CD4-positive, alpha-beta T cell (primary cell): ENCODE measurements around the gene PGD. TPM values are rescaled to one million over a fixed set of nuclear protein-coding genes. Genes with fewer than 3 reads are reported as not detected.

Source experiments
- ATAC-seq: fragments of 200-7000 bp; cut with Tn5 transposase; one replicate; pipeline ENCODE4 v1.10.0; 2022; ENCODE audit warnings: mild to moderate bottlenecking; ENCODE audit not compliant: poor library complexity
- CTCF ChIA-PET: fragments of 350-600 bp; sonication (Branson Sonifier 250); formaldehyde crosslinking; loops from one replicate; lab custom pipeline; 2021; ENCODE audit warnings: antibody characterized with exemption, inconsistent platforms; lab: Charles Lee
- POLR2A ChIA-PET: fragments of 350-600 bp; sonication (Branson Sonifier 250); formaldehyde crosslinking; loops from one replicate; lab custom pipeline; 2021; ENCODE audit warnings: antibody characterized with exemption, inconsistent platforms; lab: Charles Lee
- DNase-seq, 14 experiments: peaks; one replicate each; pipeline ENCODE4 v3.0.0-alpha.2; 2013 to 2020; ENCODE audit warnings: mixed read lengths in 2 of 14
- H3K27ac ChIP-seq, 2 donors: one replicate each; pipeline versions ENCODE4 v1.5.1 to v1.7.0; 2013; ENCODE audit warnings: low read length in 2 of 2, low read depth in 1 of 2, mild to moderate bottlenecking in 1 of 2
- H3K27me3 ChIP-seq, 2 experiments: 1 replicate in 1 of 2; 2 replicates in 1 of 2; pipeline versions ENCODE4 v1.6.1 to v1.7.0; 2013; ENCODE audit warnings: low read length in 2 of 2, control low read depth in 1 of 2, mild to moderate bottlenecking in 1 of 2, moderate library complexity in 1 of 2; ENCODE audit not compliant: insufficient read depth in 2 of 2, control insufficient read depth in 1 of 2
- H3K36me3 ChIP-seq: one replicate; pipeline ENCODE4 v1.6.1; 2013; ENCODE audit warnings: low read length, control low read depth; ENCODE audit not compliant: insufficient read depth
- H3K4me1 ChIP-seq: one replicate; pipeline ENCODE4 v1.6.1; 2013; ENCODE audit warnings: low read length, control low read depth; ENCODE audit not compliant: insufficient read depth
- H3K4me3 ChIP-seq: one replicate; pipeline ENCODE4 v1.5.1; 2013; ENCODE audit warnings: mild to moderate bottlenecking, low read length, moderate library complexity
- H3K9me3 ChIP-seq, 2 experiments: 1 replicate in 1 of 2; 2 replicates in 1 of 2; pipeline versions ENCODE4 v1.6.1 to v1.7.0; 2013; ENCODE audit warnings: low read length in 2 of 2, mild to moderate bottlenecking in 2 of 2, control low read depth in 1 of 2, moderate library complexity in 1 of 2; ENCODE audit not compliant: control insufficient read depth in 1 of 2, insufficient read depth in 1 of 2
- H3K27ac Mint-ChIP-seq: one replicate; pipeline ENCODE4 v1.8.0; 2020; ENCODE audit warnings: mixed read lengths
- H3K27me3 Mint-ChIP-seq: one replicate; pipeline ENCODE4 v1.8.0; 2021; ENCODE audit warnings: mixed read lengths
- H3K36me3 Mint-ChIP-seq: one replicate; pipeline ENCODE4 v1.8.0; 2021; ENCODE audit warnings: low read depth, mixed read lengths
- H3K4me1 Mint-ChIP-seq: one replicate; pipeline ENCODE4 v1.8.0; 2021; ENCODE audit warnings: low read depth, mixed read lengths
- H3K4me3 Mint-ChIP-seq: one replicate; pipeline ENCODE4 v1.8.0; 2020; ENCODE audit warnings: mild to moderate bottlenecking, mixed read lengths
- H3K9me3 Mint-ChIP-seq: one replicate; pipeline ENCODE4 v1.8.0; 2020; ENCODE audit warnings: mixed read lengths
- intact Hi-C, 2 experiments: fragments of 100-400 bp; cut with DNase I in 1 of 2; cut with micrococcal nuclease in 1 of 2; formaldehyde crosslinking; loops; one replicate each; pipeline versions ENCODE4 v1.15.1 to v1.9.0; 2023 to 2025; cut with DNase I, micrococcal nuclease
- total RNA-seq, 174 experiments: library from RNA in 2 of 174; stranded (reverse) in 2 of 174; gene quantifications; one replicate each; pipeline ENCODE4 v1.2.3 and lab custom pipeline; 2021 to 2026
- TF ChIP-seq, protein P1 (sequence below): fragments of 200-600 bp; IDR thresholded peaks from one replicate; pipeline ENCODE4 v1.8.0; 2022; ENCODE audit warnings: antibody characterized with exemption, mild to moderate bottlenecking

PGD gene
- total RNA-seq, 2 experiments from 2014 or later, result 16.7 to 17.4 TPM

DNA sequence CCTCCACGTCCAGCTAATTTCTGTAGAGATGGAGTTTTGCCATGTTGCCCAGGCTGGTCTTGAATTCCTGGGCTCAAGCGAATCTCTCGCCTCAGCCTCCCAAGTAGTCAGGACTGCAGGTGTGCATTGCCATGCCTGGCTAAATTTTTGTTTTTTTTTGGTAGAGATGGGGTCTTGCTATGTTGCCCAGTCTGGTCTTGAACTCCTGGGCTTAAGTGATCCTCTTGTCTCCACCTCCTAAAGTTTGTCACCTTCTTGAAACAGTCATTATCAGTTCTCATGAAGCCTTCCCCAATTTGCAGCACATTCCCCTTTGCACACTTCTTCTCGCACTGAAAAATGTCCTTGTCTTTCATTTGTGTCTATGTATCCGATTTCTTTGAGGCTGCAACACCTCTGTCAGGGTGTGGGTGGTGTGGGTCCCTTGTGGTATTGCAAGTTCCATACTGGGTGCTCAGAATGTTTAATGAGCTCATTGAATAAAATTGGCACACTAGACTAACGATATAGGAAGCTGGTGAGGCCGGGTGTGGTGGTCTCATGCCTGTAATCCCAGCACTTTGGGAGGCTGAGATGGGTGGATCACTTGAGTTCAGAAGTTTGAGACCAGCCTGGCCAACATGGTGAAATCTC lies 48.0 kb downstream of the PGD start:
- ChIA-PET POLR2A (no interaction called here), CTCF (interaction anchor here (0.5 kb wide), 1 partner anchor 932 kb away, joined by 3 read pairs; no protein-coding TSS in a partner anchor)
- no peak overlapping the region for H3K27ac Mint-ChIP-seq
- intact Hi-C loops, result no loop called here
- H3K4me1 ChIP-seq, result no peaks in the 10 kb centered on the region
- no peaks in the 10 kb centered on the region for H3K9me3 ChIP-seq
- no peaks in the 10 kb centered on the region for H3K27me3 ChIP-seq
- H3K9me3 Mint-ChIP-seq, result no peaks in the 10 kb centered on the region
- peak in 1 of 14 experiments; percentile 16 for DNase-seq
- H3K4me3 ChIP-seq, result no peak overlapping the region
- TF ChIP-seq, protein P1, sequence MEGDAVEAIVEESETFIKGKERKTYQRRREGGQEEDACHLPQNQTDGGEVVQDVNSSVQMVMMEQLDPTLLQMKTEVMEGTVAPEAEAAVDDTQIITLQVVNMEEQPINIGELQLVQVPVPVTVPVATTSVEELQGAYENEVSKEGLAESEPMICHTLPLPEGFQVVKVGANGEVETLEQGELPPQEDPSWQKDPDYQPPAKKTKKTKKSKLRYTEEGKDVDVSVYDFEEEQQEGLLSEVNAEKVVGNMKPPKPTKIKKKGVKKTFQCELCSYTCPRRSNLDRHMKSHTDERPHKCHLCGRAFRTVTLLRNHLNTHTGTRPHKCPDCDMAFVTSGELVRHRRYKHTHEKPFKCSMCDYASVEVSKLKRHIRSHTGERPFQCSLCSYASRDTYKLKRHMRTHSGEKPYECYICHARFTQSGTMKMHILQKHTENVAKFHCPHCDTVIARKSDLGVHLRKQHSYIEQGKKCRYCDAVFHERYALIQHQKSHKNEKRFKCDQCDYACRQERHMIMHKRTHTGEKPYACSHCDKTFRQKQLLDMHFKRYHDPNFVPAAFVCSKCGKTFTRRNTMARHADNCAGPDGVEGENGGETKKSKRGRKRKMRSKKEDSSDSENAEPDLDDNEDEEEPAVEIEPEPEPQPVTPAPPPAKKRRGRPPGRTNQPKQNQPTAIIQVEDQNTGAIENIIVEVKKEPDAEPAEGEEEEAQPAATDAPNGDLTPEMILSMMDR, result no peak
- H3K4me3 Mint-ChIP-seq, result no peak overlapping the region
- no peaks in the 10 kb centered on the region for H3K4me1 Mint-ChIP-seq
- no peak overlapping the region for H3K27ac ChIP-seq
- no peaks in the 10 kb centered on the region for H3K36me3 ChIP-seq
- ATAC-seq, result no peak
- H3K36me3 Mint-ChIP-seq, result no peaks in the 10 kb centered on the region
- H3K27me3 Mint-ChIP-seq, result no peaks in the 10 kb centered on the region

DNA sequence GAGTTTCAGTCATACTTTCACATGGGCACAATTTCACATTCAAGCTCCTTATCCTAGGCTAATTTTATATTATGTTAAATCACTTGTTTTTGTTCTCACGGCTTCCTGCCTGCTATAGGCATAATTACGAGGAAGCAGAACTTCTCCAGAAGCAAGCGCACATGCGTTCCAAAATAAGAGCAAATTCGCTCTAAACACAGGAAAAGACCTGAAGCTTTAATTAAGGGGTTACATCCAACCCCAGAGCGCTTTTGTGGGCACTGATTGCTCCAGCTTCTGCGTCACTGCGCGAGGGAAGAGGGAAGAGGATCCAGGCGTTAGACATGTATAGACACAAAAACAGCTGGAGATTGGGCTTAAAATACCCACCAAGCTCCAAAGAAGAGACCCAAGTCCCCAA lies 50.9 kb downstream of the PGD start, which contains the start of gene CORT:
CORT (plus strand) TSS at position 281 of the 400 bp plus-strand sequence. CDS start 193 bp downstream, outside the sequence.
- Histone ChIP-seq H3K9me3 (peaks cover 0 to 5% of the 10 kb centered on the region in 2 experiments), H3K4me3 (no peak within 1 kb of the TSS), H3K36me3 (no peaks in the 10 kb centered on the region), H3K27ac (no peak within 1 kb of the TSS), H3K4me1 (no peaks in the 10 kb centered on the region), H3K27me3 (no peaks in the 10 kb centered on the region)
- CTCF ChIA-PET, result no interaction called here
- no peak for DNase-seq
- H3K27ac Mint-ChIP-seq, result no peak within 1 kb of the TSS
- TF ChIP-seq, protein P1, result no peak
- H3K4me3 Mint-ChIP-seq, result no peak within 1 kb of the TSS
- POLR2A ChIA-PET, result no interaction called here
- H3K9me3 Mint-ChIP-seq, result no peaks in the 10 kb centered on the region
- H3K36me3 Mint-ChIP-seq, result no peaks in the 10 kb centered on the region
- intact Hi-C loops, result no loop called here
- no peak for ATAC-seq
- no peaks in the 10 kb centered on the region for H3K27me3 Mint-ChIP-seq
- no peaks in the 10 kb centered on the region for H3K4me1 Mint-ChIP-seq

DNA sequence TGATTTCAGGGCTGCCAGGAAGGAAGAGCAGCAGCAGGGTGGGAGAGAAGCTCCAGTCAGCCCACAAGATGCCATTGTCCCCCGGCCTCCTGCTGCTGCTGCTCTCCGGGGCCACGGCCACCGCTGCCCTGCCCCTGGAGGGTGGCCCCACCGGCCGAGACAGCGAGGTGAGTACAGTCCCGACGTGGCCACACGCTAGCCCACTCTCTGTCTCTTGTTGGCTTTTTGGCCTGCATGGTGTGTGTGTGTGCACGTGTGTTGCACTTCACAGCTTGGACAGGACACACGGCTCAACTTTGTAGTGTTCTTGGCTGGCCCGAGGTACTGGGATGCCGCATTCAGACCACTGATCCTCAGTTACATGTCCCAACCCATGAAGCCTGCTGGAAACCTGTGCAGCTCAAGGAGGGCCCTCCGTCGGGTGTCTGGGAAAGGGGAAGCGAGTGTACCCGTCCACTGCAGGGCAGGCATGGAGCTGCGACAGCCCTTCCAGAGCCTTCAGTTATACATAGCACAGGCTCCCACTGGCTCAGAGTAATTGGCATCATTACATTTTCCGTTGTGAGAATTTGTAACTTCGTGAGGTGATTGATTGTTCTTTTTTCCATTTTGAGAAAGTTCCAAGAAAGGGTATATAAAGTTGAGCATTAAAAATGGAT lies 51.4 kb downstream of the PGD start:
- no peaks in the 10 kb centered on the region for H3K4me1 Mint-ChIP-seq
- no peak for DNase-seq
- Histone ChIP-seq H3K9me3 (peaks cover 0 to 10% of the 10 kb centered on the region in 2 experiments), H3K4me3 (no peak overlapping the region), H3K27ac (no peak overlapping the region), H3K27me3 (no peaks in the 10 kb centered on the region), H3K4me1 (no peaks in the 10 kb centered on the region), H3K36me3 (no peaks in the 10 kb centered on the region)
- no peak for ATAC-seq
- H3K4me3 Mint-ChIP-seq, result no peak overlapping the region
- intact Hi-C loops, result no loop called here
- POLR2A ChIA-PET, result interaction anchor here (1.5 kb wide), 1 partner anchor 20 kb away, joined by 3 read pairs; the partner anchor contains the start of gene CENPS
- H3K27me3 Mint-ChIP-seq, result no peaks in the 10 kb centered on the region
- TF ChIP-seq, protein P1, result no peak
- H3K27ac Mint-ChIP-seq, result no peak overlapping the region
- CTCF ChIA-PET, result no interaction called here
- H3K36me3 Mint-ChIP-seq, result no peaks in the 10 kb centered on the region
- H3K9me3 Mint-ChIP-seq, result no peaks in the 10 kb centered on the region
